HFF-Myc (cell line): ENCODE results near the gene TMEM31.

Experiments used
- DNase-seq: peaks from one replicate; pipeline ENCODE4 v3.0.0-alpha.2; 2011; ENCODE audit warnings: low read depth; ENCODE audit errors: extremely low read depth
- H3K4me3 ChIP-seq: replicated peaks from 2 replicates; pipeline ENCODE4 v1.5.1; 2011; ENCODE audit warnings: low read depth, mild to moderate bottlenecking, control low read depth, low read length
- TF ChIP-seq, protein P1 (sequence below): IDR thresholded peaks from 2 replicates; pipeline ENCODE4 v1.5.1; 2012; ENCODE audit warnings: mild to moderate bottlenecking, low read depth, low read length, control low read depth; ENCODE audit errors: missing control alignments

TMEM31 gene

GRCh38 chrX:103733017-103733416 lies 22.3 kb downstream of the TMEM31 start:
- DNase-seq, result no peak
- TF ChIP-seq, protein P1, sequence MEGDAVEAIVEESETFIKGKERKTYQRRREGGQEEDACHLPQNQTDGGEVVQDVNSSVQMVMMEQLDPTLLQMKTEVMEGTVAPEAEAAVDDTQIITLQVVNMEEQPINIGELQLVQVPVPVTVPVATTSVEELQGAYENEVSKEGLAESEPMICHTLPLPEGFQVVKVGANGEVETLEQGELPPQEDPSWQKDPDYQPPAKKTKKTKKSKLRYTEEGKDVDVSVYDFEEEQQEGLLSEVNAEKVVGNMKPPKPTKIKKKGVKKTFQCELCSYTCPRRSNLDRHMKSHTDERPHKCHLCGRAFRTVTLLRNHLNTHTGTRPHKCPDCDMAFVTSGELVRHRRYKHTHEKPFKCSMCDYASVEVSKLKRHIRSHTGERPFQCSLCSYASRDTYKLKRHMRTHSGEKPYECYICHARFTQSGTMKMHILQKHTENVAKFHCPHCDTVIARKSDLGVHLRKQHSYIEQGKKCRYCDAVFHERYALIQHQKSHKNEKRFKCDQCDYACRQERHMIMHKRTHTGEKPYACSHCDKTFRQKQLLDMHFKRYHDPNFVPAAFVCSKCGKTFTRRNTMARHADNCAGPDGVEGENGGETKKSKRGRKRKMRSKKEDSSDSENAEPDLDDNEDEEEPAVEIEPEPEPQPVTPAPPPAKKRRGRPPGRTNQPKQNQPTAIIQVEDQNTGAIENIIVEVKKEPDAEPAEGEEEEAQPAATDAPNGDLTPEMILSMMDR, result no peak

DNA sequence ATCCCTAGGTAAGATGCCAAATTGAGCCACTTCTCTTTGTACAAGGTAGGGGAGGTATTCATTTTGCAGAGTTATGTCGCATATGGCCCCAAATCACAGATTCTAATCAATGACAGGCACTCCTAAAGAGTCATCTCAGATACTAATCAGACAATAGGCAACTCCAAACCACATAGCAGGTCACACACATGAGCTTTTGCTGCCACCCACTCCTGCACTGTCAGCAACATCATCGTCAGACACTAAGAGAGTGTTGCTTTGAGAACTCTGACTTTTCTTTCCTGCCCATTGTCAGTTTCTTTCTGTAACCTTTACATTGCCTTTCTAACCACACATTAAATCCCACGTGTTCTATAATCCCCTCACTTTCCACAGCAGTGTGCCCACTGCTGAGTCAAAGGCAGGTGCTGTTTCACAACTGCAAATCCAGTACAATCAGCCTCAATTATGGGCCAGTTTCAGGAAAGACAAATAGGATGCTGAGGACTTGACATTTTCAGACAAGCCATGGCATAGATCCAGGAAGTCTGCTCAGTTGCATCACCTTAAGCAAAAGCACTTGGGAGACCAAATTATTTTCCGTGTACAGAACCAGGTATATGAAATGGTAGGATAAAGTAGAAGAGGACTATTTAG lies 23.5 kb downstream of the TMEM31 start:
- DNase-seq, result no peak
- no peak overlapping the region for H3K4me3 ChIP-seq
- TF ChIP-seq, protein P1, result no peak

More at GRCh38 chrX:103733017-103733416, 22.3 kb downstream of the TMEM31 start:
- no peak overlapping the region for H3K4me3 ChIP-seq

- H3K4me3 ChIP-seq, result no peak overlapping the region
- no peak for DNase-seq
- TF ChIP-seq, protein P1, result no peak
Measured at GRCh38 chrX:103737696-103738095, 27.0 kb downstream of the TMEM31 start.

GRCh38 chrX:103739421-103739820 lies 28.7 kb downstream of the TMEM31 start:
- H3K4me3 ChIP-seq, result no peak overlapping the region
- TF ChIP-seq, protein P1, result no peak
- no peak for DNase-seq

GRCh38 chrX:103741879-103742278 lies 31.2 kb downstream of the TMEM31 start:
- TF ChIP-seq, protein P1, result no peak
- no peak for DNase-seq
- H3K4me3 ChIP-seq, result no peak overlapping the region

GRCh38 chrX:103742339-103742738 lies 31.6 kb downstream of the TMEM31 start:
- no peak for DNase-seq
- TF ChIP-seq, protein P1, result no peak
- no peak overlapping the region for H3K4me3 ChIP-seq

GRCh38 chrX:103747163-103747562 lies 36.5 kb downstream of the TMEM31 start:
- TF ChIP-seq, protein P1, result no peak
- H3K4me3 ChIP-seq, result no peak overlapping the region
- no peak for DNase-seq
